Epidermal melanocyte (primary cell): Measurements from ENCODE around the gene ATP2A3.
"Not testable (repeated sequence)": the region's sequence is repeated elsewhere in the genome, so short reads cannot be mapped to it uniquely, and the experiment has no call there.

Source experiments
- DNase-seq: peaks from one replicate; pipeline ENCODE4 v3.0.0; 2011; ENCODE audit warnings: low spot score; ENCODE audit not compliant: insufficient read length

Gene ATP2A3

DNA sequence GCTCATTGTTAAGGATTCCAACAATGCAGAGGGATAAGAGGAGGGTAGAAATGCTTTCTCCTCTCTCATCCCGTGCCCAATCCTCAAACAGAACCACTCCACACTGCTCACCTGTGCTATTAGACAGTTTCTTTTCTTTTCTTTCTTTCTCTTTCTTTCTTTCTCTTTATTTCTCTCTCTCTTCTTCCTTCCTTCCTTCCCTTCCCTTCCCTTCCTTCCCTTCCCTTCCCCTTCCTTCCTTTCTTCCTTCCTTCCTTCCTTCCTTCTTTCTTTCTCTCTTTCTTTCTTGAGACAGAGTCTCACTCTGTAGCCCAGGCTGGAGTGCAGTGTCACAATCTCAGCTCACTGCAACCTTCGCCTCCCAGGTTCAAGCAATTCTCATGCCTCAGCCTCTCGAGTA lies 27.5 kb upstream of the ATP2A3 start:
- not testable (repeated sequence) for DNase-seq

DNA sequence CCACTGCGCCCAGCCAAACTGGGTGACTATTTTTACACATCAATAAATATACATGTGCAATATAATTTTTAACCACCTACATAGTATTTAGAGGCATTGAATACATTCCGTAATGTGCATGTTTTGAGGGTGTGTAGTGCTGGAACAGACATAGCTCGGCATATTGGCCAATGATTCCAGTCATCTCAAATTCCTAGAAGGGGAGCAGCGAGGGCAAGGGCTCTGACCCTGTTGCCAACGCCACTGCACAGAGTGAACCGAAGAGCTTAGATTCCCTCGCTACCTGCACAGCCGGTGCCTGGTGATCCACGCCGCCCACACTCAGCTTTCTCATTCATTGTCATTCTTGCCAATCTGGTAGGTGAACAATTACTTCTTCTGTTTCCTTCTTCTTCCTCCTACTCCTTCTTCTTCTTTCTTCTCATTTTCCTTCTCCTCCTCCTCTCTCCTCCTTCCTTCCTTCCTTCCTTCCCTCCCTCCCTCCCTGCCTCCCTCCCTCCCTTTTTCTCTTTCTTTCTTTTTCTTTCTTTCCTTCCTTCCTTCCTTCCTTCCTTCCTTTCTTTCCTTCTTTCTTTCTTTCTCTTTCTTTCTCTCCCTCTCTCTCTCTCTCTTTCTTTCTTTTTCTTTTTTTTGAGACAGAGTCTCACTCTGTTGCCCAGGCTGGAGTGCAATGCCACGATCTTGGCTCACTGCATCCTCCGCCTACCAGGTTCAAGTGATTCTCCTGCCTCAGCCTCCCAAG lies 26.3 kb upstream of the ATP2A3 start:
- DNase-seq: no peak

DNA sequence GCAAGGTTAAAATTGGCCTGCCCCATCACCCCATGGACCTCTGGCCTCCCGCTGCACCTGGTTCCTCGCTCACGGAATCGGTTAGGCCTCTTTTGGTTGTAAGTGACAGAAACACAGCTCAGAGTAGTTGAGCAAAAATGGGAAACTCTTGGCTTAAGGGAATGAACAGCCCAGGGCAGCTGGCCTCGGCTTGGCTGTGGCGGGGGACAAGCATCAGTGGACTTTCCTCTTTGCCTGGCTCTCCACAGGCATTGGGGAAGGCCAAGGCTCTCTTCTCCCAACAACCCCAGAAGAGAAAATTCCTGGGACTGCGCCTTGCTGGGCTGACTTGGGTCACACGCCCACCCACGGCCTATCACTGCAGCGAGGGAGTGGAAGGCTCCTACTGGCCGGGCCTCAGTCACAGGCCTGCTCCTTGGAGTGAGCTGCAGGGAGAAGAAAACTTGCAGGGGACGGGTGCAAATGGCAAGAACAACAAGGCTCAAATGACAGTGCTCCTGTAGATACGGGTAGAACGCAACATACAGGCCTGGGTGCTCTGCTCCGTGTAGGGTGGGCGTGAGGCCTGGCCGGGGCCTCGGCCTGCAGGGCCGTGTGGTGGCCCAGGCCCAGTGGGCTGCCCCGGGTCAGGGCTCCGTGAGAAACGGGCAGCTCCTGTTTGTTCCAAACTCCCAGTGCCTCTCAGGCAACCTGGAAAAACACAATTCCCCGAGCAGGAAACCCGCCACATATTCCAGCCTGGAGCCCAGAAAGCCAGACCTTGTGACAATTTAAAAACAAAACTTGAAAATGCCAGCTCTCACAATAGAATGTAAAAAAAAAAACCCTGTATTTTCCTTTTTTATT lies 25.0 kb upstream of the ATP2A3 start:
- DNase-seq: no peak

DNA sequence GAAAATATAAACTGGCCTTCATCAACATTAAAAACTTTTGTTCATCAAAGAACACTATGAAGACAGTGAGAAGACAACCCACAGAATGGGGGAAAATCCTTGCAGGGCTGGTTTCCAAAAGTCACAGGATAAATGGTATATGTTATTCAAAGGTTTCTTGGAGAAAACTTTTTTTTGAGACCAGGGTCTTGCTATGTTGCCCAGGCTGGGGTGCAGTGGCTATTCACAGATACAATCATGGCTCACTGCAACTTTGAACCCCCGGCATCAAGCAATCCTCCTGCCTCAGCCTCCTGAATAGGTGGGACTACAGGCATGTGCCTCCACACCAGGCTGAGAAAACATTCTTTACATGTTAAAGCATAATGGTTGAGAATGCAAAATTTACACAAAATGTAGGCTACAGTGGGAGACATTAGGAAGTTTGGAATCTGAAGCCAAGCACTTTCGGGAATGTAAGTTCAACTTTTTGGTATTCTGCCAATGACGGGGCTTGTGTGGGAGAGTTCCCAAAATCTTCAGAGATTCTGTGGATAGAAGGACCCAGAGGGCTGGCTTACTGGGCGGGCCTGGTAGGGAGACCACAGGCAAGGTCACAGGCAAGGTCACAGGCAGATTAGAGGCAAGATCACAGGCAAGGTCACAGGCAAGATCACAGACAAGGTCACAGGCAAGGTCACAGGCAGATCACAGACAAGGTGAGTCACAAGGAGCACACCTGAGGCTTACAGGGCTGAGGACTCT lies 24.2 kb upstream of the ATP2A3 start:
- DNase-seq: no peak

DNA sequence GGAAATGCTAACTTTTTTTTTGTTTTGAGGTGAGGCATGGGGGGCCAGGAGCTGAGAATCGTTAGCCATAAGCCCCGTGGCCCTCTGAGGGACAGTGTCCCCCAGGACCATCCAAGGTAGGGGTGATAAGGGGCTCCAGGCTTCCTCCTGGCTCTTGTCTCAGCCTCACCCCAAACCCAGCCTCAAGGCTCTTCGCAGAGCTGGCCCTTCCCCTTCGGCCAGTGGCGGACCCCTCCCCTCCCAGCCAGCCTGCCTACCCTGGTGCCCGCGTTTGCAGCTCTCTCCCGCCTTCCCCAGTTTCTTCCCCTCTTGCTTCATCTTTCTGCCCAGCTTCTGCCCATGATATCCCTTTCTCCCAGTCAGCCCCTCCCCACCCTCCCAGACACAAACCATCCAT lies 22.7 kb upstream of the ATP2A3 start:
- no peak for DNase-seq

DNA sequence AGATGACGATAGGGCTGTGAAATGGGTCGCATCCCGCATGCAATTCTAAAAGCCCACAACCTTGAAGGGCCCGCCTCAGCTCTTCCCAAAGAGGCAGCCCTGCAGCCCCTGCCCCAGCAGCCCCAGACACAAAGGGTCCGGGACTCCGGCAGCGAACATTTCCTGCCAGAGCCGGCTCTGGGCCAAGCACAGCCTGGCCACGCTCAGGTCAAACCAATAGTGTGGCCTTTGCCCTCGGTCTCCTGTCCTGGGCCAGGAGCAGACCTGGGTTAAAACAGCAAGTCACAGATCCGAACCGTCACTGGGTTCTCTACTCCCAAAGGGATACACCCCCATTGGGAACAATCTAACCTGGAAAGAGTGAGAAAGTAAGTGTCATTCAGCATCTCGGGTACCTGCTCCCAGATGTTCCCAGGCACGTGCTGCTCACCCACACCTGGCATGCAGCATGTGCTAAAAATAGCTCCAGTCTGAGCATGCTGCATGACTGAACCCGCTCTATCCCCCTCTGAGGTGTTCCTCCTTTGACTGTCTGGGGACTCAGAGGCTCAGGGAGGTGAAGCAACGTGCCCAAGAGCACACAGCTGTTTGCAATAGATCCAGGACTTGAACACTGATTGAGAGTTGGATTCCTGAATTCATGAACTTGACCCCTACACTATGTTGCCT lies 22.2 kb upstream of the ATP2A3 start:
- no peak for DNase-seq

DNA sequence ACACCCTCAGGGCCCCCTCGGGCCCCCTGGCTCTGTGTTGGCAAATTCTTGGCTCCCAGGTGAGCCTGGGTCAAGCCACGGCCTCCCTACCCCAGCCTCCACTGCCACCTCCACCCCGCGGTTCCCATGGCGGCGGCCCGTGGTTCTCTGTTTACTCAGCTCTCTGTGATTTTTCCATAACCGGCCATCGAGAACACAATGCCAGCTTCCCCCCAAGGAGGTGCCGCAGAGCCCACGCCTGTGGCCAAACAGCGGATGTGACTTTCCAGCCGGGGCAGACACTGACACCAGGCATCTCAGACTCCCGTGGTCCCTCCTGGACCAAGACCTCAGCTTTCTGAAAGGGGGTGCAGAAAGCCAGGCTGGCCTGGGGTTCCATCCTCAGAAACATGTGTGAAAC lies 21.6 kb upstream of the ATP2A3 start:
- no peak for DNase-seq

DNA sequence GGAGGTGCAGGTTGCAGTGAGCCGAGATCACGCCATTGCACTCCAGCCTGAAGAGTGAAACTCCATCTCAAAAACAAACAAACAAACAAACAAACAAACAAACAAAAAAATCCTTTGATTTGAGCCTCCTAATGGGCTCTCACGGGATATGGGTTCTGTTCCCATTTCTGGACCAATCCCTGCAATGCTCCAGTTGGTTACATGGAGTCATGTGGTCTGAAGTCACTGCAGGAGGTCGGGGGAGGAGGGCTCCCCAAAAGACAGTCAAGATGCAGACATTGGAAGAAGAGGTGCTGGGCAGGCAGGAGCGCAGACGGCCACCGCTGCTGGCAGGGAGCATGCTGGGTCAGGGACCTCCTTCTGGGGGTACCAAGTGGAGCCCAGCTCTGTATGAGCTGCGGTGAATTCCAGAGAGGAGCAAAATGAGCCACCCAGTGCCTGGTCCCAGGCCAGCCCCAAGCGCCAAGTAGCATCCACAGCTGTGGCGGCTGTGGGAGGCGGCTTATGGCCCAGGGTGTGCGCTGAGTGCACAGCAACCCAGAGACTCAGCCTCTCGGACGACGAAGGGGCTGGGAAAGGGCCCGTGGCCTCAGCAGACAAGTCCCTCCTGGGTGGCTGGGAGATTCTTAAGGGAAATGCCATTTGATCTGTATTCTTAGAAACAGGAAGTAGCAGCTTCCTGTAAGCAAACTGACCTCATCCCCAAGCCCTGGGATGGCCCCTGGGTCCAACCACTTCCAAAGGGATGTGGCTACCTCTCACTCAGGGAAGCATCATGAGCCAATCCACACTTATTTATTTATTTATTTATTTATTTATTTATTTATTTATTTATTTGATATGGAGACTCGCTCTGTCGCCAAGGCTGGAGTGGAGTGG lies 19.6 kb upstream of the ATP2A3 start:
- no peak for DNase-seq

DNA sequence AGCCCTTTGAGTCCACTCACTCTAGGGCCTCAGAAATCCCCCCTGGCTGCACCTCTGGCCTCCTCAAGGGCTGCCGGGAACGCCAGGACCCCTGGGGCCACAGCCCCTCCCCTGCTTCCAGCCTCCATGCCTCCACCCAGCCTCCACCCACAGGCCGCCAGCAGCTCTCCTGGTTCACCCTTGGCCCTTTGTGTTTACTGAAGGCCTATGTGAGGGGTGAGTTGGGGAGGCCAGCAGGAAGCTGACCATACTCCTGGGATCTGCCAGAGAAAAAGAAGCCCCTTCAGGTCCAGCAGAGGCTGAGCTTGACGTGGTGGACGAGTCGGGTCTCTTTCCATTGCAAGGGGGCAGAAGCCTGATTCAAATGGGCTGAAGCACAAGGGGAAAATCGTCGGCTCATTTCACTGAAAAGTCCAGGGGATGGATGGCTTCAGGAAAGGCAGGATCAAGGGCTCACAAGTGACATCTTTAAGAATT lies 18.3 kb upstream of the ATP2A3 start:
- no peak for DNase-seq

DNA sequence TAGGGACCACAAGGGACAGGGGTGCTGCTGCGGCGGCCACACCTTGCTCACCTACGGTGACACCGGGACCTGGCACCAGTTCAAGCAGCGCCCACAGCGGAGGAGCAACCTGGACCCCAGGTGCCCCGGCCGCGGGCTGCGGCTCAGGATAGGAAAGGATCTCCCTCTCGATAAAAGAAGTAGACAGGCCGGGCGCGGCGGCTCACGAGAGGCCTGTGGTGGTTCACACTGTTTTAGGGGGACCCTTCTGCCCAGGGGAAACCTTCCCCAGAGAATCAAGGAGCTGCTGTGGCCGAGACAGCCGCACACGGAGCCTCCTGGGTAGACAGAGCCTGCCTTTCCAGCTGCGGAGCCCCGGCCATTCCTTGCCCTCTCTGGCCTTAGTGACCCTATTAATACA lies 17.9 kb upstream of the ATP2A3 start:
- no peak for DNase-seq

DNA sequence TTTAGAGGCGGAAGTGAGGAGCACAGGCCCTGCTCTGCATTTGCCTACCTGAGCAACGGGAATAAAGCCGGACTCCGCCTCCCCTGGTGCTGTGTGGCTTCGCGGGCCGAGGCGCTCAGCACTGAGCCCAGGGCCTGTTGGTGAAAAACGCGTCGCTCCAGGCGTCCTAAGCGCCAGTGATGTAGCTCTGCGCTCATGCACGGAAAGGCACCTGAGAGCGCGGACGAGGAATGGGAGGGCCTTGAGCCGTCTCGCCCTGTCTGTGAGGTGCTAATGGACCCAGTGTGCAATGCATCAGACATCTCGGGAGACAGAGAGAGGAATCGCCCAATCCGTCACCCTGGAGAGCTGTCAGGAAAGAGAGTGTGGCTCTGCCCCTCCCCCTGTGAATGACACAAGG lies 17.2 kb upstream of the ATP2A3 start:
- no peak for DNase-seq

DNA sequence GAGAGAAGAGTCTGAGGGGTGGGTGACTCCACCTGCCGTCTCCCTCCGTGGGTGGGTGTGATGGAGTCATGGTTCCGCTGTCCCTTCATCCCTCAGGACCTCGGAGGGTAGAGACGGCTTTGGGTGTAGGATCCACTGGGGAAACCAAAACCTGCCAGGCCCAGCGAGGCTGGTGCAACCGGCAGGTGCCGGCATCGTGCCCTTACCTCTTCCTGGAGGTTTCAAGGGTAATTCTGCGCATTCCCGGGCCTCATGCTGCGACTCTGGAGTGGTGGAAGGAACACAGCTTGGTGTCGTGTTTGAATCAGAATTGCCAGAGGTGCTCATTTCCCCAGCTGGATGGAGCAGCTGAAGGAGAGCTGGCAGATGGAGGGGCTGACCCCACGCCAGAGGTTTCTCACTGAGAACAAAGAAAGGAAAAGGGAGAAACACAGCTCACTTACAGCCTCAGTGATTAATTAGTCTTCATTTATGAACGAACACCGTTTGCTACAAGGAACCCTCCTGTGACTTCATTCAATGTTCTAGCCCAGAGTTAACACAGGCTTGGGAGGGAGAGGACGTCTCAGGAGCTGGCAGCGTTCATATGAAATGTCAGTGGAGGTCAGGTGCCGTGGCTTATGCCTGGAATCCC lies 16.3 kb upstream of the ATP2A3 start:
- no peak for DNase-seq

DNA sequence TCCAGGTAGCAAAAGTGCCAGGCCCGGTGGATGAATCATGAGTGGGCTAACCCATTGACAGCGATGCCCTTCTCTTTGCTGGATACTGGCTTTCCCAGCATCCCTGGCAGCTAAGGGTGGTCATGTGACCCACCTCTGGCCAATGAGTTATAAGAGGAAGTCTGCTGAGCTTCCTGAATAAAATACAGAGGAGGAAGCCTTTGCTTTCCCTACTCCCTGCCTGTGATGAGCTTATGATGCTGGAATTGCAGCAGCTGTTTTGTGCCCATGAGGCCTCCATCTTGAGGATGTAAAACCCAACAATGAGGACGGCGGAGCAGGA lies 15.0 kb upstream of the ATP2A3 start:
- DNase-seq: no peak

DNA sequence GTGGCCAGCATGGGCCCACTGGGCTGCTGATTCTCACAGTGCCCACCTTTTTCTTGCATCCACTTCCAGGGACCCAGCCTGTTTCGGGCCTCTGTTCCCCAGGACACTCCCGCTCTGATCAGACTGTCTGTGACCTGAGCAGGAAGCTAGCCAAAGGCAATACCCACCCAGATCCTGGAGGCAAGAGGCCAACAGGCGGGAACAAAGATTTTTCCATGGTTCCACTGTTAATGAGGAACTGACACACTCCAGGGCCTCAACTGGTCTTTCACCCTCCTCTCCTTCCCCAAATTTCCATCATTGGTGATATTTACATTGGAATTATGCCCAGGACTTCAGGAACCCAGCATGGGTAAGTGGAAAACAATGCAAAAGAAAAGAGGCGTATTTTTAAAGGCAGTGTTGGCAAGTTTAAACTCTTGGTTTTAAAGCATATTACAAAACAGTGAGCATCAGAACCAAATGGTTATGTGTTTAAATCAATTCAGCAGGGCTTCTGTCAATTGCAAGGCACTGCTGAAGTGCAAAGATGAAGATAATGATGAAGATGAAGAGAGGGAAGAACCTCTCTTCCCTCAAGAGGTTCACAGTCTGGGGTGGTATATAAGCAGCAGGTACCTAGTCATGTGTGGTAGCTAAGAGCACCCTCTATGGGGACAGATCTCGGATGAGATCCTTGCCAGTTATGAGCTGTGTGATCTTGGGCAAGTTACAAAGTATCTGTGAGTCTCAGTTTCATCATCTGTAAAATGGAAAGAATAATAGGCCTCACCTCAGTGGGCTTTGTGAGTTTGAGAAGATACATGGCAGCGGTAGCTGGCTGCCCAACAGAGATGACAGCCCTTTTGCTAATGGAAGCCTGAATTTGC lies 14.4 kb upstream of the ATP2A3 start:
- DNase-seq: no peak

DNA sequence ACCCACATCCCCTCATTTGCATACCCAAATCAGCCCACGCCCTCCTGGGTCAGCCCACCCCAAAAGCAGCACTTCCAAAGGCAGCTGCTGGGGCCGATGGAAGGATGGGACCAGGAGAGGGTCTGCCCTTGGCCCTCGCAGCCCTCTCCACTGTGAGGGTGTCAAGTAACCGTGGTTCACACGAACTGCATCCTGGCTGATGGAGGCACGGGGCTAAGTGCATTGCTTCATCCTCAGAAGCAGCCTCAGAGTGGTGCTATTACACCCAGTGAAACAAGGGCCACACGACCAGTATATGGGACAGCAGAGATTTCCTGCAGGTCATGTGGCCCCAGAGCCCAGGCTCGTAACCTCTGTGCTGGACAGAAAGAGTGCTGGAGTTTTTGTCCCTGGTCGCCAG lies 13.2 kb upstream of the ATP2A3 start:
- no peak for DNase-seq

DNA sequence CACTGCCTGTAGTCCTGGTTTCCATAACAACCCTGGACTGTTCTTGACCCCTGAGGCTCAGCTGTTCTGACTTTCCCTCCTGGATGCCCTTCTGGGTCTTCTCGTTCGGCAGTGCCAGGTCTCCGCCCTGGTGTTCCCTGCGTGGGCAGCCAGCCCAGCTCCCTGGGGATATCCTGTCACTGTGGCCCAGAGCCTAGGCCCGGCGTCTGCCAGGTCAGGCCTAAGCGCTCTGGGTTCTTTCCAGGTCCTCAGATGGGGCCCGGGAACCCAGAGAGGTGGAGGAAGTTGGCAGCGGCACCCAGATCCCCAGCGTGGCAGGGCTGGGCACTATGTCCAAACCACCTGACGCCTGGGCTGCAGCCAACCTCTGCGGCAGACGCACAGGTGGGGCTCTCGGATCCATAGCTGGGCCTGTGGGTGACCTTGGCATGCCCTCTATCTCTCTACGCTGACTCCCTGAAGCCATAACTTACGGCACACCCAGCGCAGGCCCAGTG lies 12.5 kb upstream of the ATP2A3 start:
- DNase-seq: no peak

DNA sequence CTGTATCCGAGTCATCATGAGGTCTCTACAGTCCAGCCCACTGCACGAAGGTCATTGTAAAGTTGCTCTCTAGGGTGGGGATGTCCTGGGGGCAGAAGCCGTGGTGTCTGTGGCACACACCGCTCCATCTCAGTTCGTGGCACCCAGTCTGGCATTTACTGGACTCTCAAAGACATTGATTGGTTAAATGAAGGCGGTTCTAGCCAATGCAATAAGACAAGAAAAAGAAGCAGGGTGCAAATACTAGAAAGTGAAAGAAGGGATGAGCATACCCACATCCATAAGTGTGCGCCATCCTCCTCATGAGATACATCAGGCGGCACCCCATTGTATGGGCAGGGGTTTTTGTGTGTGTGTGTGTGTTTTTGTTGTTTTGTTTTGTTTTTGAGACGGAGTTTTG lies 10.7 kb upstream of the ATP2A3 start:
- DNase-seq: no peak

DNA sequence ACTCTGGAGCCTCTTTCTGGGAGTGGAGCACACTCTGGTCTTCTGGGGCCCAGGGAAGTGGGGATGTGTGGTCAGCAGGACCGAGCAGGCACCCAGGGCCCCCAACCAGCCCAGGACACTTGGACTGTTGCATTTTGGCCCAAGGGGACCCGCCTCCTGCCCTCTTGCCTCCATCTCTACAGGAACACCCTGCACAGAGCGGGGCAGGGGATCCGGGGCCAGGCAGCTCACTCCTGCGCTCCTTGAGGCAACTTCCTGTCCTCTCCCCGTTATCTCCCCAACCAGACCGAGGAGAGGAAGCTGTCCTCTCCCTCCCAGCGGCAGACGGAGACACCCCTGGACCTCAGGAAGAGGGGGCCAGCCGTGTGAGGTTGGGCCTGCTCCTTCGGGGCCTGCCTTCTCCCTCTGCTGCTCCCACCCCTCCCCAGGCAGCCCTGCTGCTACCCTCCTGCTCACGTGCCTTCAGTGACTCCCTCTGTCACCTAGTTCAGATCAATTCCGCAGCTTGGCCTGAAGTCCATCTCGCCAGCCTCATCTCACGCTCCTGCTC lies 10.0 kb upstream of the ATP2A3 start:
- no peak for DNase-seq
